ENCODE data around the gene SUSD3.

The SUSD3 gene

GRCh38 chr9:93123561-93124283 lies 65.2 kb downstream of the SUSD3 start:
- DNase-seq (ENCODE audit: low read depth in 2 of 2): no peak

- DNase-seq (ENCODE audit: low read depth in 2 of 2): no peak
These were observed 66.3 kb downstream of the SUSD3 start for GRCh38 chr9:93124793-93125192.

- DNase-seq (ENCODE audit: low read depth in 2 of 2): no peak
These were observed 66.9 kb downstream of the SUSD3 start for GRCh38 chr9:93125331-93125894.

GRCh38 chr9:93126151-93126781 lies 67.8 kb downstream of the SUSD3 start:
- no peak for DNase-seq (ENCODE audit: low read depth in 2 of 2)

- no peak for DNase-seq (ENCODE audit: low read depth in 2 of 2)
These were observed 68.4 kb downstream of the SUSD3 start for GRCh38 chr9:93126825-93127368.

- no peak for DNase-seq (ENCODE audit: low read depth in 2 of 2)
These were observed 69.0 kb downstream of the SUSD3 start for GRCh38 chr9:93127395-93127911.

GRCh38 chr9:93128011-93128714 lies 69.7 kb downstream of the SUSD3 start:
- DNase-seq (ENCODE audit: low read depth in 2 of 2): no peak

GRCh38 chr9:93128715-93129224 lies 70.3 kb downstream of the SUSD3 start:
- no peak for DNase-seq (ENCODE audit: low read depth in 2 of 2)

GRCh38 chr9:93129286-93129685 lies 70.8 kb downstream of the SUSD3 start:
- no peak for DNase-seq (ENCODE audit: low read depth in 2 of 2)

- DNase-seq (ENCODE audit: low read depth in 2 of 2): no peak
These were observed 71.4 kb downstream of the SUSD3 start for GRCh38 chr9:93129691-93130500.

GRCh38 chr9:93130861-93131481 lies 72.5 kb downstream of the SUSD3 start:
- DNase-seq (ENCODE audit: low read depth in 2 of 2): no peak

- no peak for DNase-seq (ENCODE audit: low read depth in 2 of 2)
These were observed 73.2 kb downstream of the SUSD3 start for GRCh38 chr9:93131599-93132286.

GRCh38 chr9:93132287-93132927 lies 73.9 kb downstream of the SUSD3 start:
- DNase-seq (ENCODE audit: low read depth in 2 of 2): no peak

GRCh38 chr9:93132946-93133680 lies 74.6 kb downstream of the SUSD3 start:
- DNase-seq (ENCODE audit: low read depth in 2 of 2): peak in 1 of 2 donors; percentile 25

- DNase-seq (ENCODE audit: low read depth in 2 of 2): no peak
These were observed 75.1 kb downstream of the SUSD3 start for GRCh38 chr9:93133681-93134014.

- peak; percentile 79 to 83 for DNase-seq (ENCODE audit: low read depth in 2 of 2)
These were observed 75.7 kb downstream of the SUSD3 start, which contains the start of gene NINJ1 for GRCh38 chr9:93134015-93134739. TSS of gene NINJ1 (minus strand) at chr9:93134251. CDS start at chr9:93134217, 34 bp downstream.

Measured in activated CD8-positive, alpha-beta memory T cell treated with anti-CD3 and anti-CD28 coated beads for 4 hours (primary cell).